NAMALWA (cell line): ENCODE data around the gene EZR.

Source experiments
- DNase-seq: peaks from one replicate; pipeline ENCODE4 v3.0.0-alpha.2; 2015; ENCODE audit warnings: low spot score

Gene EZR

GRCh38 chr6:158725704-158726103 lies 93.5 kb downstream of the EZR start:
- DNase-seq, result no peak

- DNase-seq, result no peak
Observed at GRCh38 chr6:158722176-158722729, 96.9 kb downstream of the EZR start.

- peak; percentile 48 for DNase-seq
Observed at GRCh38 chr6:158718461-158719046, 100.6 kb downstream of the EZR start.

- peak; percentile 40 for DNase-seq
Observed at GRCh38 chr6:158717341-158718330, 101.5 kb downstream of the EZR start.
